HepG2 (cell line): ENCODE data around the gene PTPRF.

Experiments used
- NR0B2 ChIP-seq: sonication (generic); formaldehyde crosslinking; IDR thresholded peaks from 2 replicates; pipeline ENCODE4 v1.4.0; 2020; ENCODE audit warnings: mild to moderate bottlenecking, missing genetic modification reagents
- NR2C2 ChIP-seq: sonication (generic); formaldehyde crosslinking; IDR thresholded peaks from 2 replicates; pipeline ENCODE4 v1.4.0; 2020; ENCODE audit warnings: missing genetic modification reagents, mild to moderate bottlenecking, moderate library complexity, borderline replicate concordance
- ZMAT3 ChIP-seq: sonication (generic); formaldehyde crosslinking; conservative IDR thresholded peaks from 2 replicates; pipeline ENCODE4 v1.7.0; 2021; ENCODE audit warnings: missing genetic modification reagents
- ZNF205 ChIP-seq: IDR thresholded peaks from 2 replicates; pipeline ENCODE4 v1.6.1; 2018; ENCODE audit warnings: missing biosample characterization, missing genetic modification reagents
- TF ChIP-seq, protein P1 (sequence below): sonication (generic); formaldehyde crosslinking; IDR thresholded peaks from 2 replicates; pipeline ENCODE4 v1.4.0; 2020; ENCODE audit warnings: missing genetic modification reagents

- no peak for TF ChIP-seq NR2C2 (CRISPR knock-in tag)
- no peak for TF ChIP-seq NR0B2 (CRISPR knock-in tag)
- no peak for TF ChIP-seq ZMAT3 (CRISPR knock-in tag)
- TF ChIP-seq, protein P1, sequence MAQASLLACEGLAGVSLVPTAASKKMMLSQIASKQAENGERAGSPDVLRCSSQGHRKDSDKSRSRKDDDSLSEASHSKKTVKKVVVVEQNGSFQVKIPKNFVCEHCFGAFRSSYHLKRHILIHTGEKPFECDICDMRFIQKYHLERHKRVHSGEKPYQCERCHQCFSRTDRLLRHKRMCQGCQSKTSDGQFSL (CRISPR knock-in tag), result no peak
- TF ChIP-seq ZNF205 (CRISPR knock-in tag), result no peak
Measured at GRCh38 chr1:43520100-43520778, 10.4 kb upstream of the PTPRF start.
